ENCODE data around the gene SETMAR.

The SETMAR gene

GRCh38 chr3:4355401-4356219 is 52.4 kb downstream of the SETMAR start:
- no peak for DNase-seq

GRCh38 chr3:4356220-4356540 is 53.0 kb downstream of the SETMAR start:
- DNase-seq = no peak

GRCh38 chr3:4356546-4357410 is 53.6 kb downstream of the SETMAR start:
- DNase-seq = no peak

- DNase-seq = no peak
Observed at GRCh38 chr3:4358273-4358672, 55.1 kb downstream of the SETMAR start.

- DNase-seq = no peak
Observed at GRCh38 chr3:4359805-4360502, 56.8 kb downstream of the SETMAR start.

GRCh38 chr3:4360817-4361216 is 57.6 kb downstream of the SETMAR start:
- DNase-seq = no peak

- DNase-seq = no peak
Observed at GRCh38 chr3:4362523-4362922, 59.4 kb downstream of the SETMAR start.
